Measurements from ENCODE around the gene AP1S1. TPM values are rescaled to one million over a fixed set of nuclear protein-coding genes. Genes with fewer than 3 reads are reported as not detected.

Gene AP1S1
- total and polyA plus RNA-seq, 9 of the 15 experiments (the other 6 are each of a cell fraction or from before 2014, with no cell fraction given), result 4.4 to 149 (median 89.4) TPM

DNA sequence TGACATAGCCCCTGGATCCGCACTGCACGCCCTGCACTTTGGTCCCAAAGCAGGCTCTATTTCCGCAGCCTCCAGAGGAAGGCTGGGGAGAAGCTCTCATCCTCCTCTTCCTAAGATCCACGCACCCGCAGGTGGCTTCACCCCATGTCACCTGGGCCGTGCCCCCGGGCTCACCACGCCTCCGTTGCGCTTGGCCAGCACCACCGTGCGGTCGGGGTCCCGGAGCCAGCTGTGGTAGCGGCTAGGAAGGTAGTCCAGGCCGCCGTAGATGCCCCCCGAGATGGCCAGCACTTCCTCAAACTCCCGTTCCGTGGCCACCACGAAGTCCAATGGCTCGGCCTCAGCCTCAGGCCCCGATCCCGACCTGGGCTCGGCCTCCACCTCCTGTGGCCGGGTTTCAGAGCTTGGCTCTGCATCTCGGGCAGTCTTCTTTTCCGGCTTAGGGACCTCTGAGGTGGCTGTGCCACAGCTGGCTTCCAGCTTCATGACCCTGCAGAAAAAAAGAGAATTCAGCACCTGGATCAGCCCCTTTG is 20.1 kb downstream of the AP1S1 start (continued):
- TF ChIP-seq TEAD4 (IDR thresholded peaks at IDR 0.05; ENCODE audit: low read length) (0 out of 2 replicates have a peak, but pooled peaks have one; percentile 11), TEAD4 (CRISPR knock-in tag; IDR thresholded peaks at IDR 0.05; ENCODE audit: borderline replicate concordance) (no peak), CBFA2T2 (conservative IDR thresholded peaks at IDR 0.05) (no peak), TFAM (CRISPR knock-in tag; conservative IDR thresholded peaks at IDR 0.05) (no peak), KDM1A (IDR thresholded peaks at IDR 0.05) (no peak), SPI1 (IDR thresholded peaks at IDR 0.05; ENCODE audit: borderline replicate concordance, low read depth, low read length) (peak; percentile 32; the same call in 1 of the 2 replicates), TBP (optimal IDR thresholded peaks at IDR 0.05; ENCODE audit: low read depth, low read length) (peak; percentile 62), RBFOX2 (IDR thresholded peaks at IDR 0.05; ENCODE audit: low read depth, low read length) (peak; percentile 76), ZNF316 (IDR thresholded peaks at IDR 0.05) (0 out of 2 replicates have a peak, but pooled peaks have one; percentile 15), ZNF134 (CRISPR knock-in tag; conservative IDR thresholded peaks at IDR 0.05) (no peak), ZC3H8 (IDR thresholded peaks at IDR 0.05) (no peak), ADNP (tag; IDR thresholded peaks at IDR 0.05) (no peak), POLR2G (IDR thresholded peaks at IDR 0.05; ENCODE audit: low read depth, low read length) (peak; percentile 68), ZNF12 (CRISPR knock-in tag; IDR thresholded peaks at IDR 0.05) (no peak), POLR2AphosphoS5 (IDR thresholded peaks at IDR 0.05; ENCODE audit: control insufficient read depth, insufficient read depth, low read depth, low read length) (peak; percentile 40; the same call in 1 of the 2 replicates), NR2C1 (IDR thresholded peaks at IDR 0.05) (no peak), NR2C1 (tag; IDR thresholded peaks at IDR 0.05) (no peak), HSF4 (CRISPR knock-in tag; IDR thresholded peaks at IDR 0.05; ENCODE audit: borderline replicate concordance) (no peak), FUS (optimal IDR thresholded peaks at IDR 0.05; ENCODE audit: low read depth, low read length) (no peak), RCOR1 (IDR thresholded peaks at IDR 0.05; ENCODE audit: borderline replicate concordance in 1 of 2, low read depth in 2 of 2, low read length in 2 of 2) (no peak)
- TF ChIP-seq, protein P1, sequence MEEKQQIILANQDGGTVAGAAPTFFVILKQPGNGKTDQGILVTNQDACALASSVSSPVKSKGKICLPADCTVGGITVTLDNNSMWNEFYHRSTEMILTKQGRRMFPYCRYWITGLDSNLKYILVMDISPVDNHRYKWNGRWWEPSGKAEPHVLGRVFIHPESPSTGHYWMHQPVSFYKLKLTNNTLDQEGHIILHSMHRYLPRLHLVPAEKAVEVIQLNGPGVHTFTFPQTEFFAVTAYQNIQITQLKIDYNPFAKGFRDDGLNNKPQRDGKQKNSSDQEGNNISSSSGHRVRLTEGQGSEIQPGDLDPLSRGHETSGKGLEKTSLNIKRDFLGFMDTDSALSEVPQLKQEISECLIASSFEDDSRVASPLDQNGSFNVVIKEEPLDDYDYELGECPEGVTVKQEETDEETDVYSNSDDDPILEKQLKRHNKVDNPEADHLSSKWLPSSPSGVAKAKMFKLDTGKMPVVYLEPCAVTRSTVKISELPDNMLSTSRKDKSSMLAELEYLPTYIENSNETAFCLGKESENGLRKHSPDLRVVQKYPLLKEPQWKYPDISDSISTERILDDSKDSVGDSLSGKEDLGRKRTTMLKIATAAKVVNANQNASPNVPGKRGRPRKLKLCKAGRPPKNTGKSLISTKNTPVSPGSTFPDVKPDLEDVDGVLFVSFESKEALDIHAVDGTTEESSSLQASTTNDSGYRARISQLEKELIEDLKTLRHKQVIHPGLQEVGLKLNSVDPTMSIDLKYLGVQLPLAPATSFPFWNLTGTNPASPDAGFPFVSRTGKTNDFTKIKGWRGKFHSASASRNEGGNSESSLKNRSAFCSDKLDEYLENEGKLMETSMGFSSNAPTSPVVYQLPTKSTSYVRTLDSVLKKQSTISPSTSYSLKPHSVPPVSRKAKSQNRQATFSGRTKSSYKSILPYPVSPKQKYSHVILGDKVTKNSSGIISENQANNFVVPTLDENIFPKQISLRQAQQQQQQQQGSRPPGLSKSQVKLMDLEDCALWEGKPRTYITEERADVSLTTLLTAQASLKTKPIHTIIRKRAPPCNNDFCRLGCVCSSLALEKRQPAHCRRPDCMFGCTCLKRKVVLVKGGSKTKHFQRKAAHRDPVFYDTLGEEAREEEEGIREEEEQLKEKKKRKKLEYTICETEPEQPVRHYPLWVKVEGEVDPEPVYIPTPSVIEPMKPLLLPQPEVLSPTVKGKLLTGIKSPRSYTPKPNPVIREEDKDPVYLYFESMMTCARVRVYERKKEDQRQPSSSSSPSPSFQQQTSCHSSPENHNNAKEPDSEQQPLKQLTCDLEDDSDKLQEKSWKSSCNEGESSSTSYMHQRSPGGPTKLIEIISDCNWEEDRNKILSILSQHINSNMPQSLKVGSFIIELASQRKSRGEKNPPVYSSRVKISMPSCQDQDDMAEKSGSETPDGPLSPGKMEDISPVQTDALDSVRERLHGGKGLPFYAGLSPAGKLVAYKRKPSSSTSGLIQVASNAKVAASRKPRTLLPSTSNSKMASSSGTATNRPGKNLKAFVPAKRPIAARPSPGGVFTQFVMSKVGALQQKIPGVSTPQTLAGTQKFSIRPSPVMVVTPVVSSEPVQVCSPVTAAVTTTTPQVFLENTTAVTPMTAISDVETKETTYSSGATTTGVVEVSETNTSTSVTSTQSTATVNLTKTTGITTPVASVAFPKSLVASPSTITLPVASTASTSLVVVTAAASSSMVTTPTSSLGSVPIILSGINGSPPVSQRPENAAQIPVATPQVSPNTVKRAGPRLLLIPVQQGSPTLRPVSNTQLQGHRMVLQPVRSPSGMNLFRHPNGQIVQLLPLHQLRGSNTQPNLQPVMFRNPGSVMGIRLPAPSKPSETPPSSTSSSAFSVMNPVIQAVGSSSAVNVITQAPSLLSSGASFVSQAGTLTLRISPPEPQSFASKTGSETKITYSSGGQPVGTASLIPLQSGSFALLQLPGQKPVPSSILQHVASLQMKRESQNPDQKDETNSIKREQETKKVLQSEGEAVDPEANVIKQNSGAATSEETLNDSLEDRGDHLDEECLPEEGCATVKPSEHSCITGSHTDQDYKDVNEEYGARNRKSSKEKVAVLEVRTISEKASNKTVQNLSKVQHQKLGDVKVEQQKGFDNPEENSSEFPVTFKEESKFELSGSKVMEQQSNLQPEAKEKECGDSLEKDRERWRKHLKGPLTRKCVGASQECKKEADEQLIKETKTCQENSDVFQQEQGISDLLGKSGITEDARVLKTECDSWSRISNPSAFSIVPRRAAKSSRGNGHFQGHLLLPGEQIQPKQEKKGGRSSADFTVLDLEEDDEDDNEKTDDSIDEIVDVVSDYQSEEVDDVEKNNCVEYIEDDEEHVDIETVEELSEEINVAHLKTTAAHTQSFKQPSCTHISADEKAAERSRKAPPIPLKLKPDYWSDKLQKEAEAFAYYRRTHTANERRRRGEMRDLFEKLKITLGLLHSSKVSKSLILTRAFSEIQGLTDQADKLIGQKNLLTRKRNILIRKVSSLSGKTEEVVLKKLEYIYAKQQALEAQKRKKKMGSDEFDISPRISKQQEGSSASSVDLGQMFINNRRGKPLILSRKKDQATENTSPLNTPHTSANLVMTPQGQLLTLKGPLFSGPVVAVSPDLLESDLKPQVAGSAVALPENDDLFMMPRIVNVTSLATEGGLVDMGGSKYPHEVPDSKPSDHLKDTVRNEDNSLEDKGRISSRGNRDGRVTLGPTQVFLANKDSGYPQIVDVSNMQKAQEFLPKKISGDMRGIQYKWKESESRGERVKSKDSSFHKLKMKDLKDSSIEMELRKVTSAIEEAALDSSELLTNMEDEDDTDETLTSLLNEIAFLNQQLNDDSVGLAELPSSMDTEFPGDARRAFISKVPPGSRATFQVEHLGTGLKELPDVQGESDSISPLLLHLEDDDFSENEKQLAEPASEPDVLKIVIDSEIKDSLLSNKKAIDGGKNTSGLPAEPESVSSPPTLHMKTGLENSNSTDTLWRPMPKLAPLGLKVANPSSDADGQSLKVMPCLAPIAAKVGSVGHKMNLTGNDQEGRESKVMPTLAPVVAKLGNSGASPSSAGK (IDR thresholded peaks at IDR 0.05), result no peak
